Skeletal muscle tissue (tissue), 4 donors: Measurements from ENCODE around the gene STAG1. TPM values are rescaled to one million over a fixed set of nuclear protein-coding genes. Genes with fewer than 3 reads are reported as not detected.
"Not testable (repeated sequence)": the region's sequence is repeated elsewhere in the genome, so short reads cannot be mapped to it uniquely, and the experiment has no call there.

Experiments
- H3K27ac ChIP-seq: one replicate; pipeline ENCODE4 v1.7.0; 2013; ENCODE audit warnings: mild to moderate bottlenecking, low read depth, low read length, inconsistent platforms
- H3K27me3 ChIP-seq, 3 donors: one replicate each; pipeline ENCODE4 v1.7.0; 2013; ENCODE audit warnings: low read length in 3 of 3; ENCODE audit not compliant: control insufficient read depth in 3 of 3, insufficient read depth in 3 of 3
- H3K36me3 ChIP-seq, 3 donors: one replicate each; pipeline ENCODE4 v1.7.0; 2013; ENCODE audit warnings: low read length in 3 of 3; ENCODE audit not compliant: control insufficient read depth in 3 of 3, insufficient read depth in 3 of 3
- H3K4me1 ChIP-seq, 3 donors: one replicate each; pipeline ENCODE4 v1.7.0; 2013; ENCODE audit warnings: low read length in 3 of 3, mild to moderate bottlenecking in 3 of 3; ENCODE audit not compliant: control insufficient read depth in 3 of 3, insufficient read depth in 3 of 3
- H3K4me3 ChIP-seq, 3 donors: one replicate each; pipeline ENCODE4 v1.7.0; 2013; ENCODE audit warnings: low read length in 3 of 3
- H3K9ac ChIP-seq, 3 donors: one replicate each; pipeline ENCODE4 v1.7.0; 2013; ENCODE audit warnings: low read length in 3 of 3, mild to moderate bottlenecking in 3 of 3, moderate library complexity in 2 of 3, low read depth in 1 of 3
- H3K9me3 ChIP-seq, 3 donors: one replicate each; pipeline ENCODE4 v1.7.0; 2013; ENCODE audit warnings: low read length in 3 of 3; ENCODE audit not compliant: control insufficient read depth in 3 of 3
- total RNA-seq: library from RNA; depleted of rRNA; stranded (reverse); fragments of >200 nt; gene quantifications from one replicate; pipeline ENCODE4 v1.2.3, GENCODE V29; 2014
- donor health status: Osteomylitis.

Gene STAG1
- total RNA-seq, 1 donor from 2014 or later, result 68.4 TPM

GRCh38 chr3:136621628-136622027 is 130.6 kb downstream of the STAG1 start:
- Histone ChIP-seq H3K36me3 (no peaks in the 10 kb centered on the region), H3K9me3 (no peaks in the 10 kb centered on the region), H3K4me1 (peaks cover 0 to 1% (median under 1%) of the 10 kb centered on the region in 3 donors), H3K4me3 (no peak overlapping the region), H3K27me3 (no peaks in the 10 kb centered on the region), H3K27ac (no peak overlapping the region), H3K9ac (no peak overlapping the region)

GRCh38 chr3:136620436-136620835 is 131.7 kb downstream of the STAG1 start:
- Histone ChIP-seq H3K9ac (no peak overlapping the region), H3K27ac (no peak overlapping the region)

GRCh38 chr3:136617969-136618525 is 134.1 kb downstream of the STAG1 start:
- not testable (repeated sequence) for H3K4me3 ChIP-seq, H3K9ac ChIP-seq, H3K36me3 ChIP-seq, H3K4me1 ChIP-seq, H3K27me3 ChIP-seq, H3K9me3 ChIP-seq, H3K27ac ChIP-seq

More at GRCh38 chr3:136620436-136620835, 131.7 kb downstream of the STAG1 start:
- no peaks in the 10 kb centered on the region for H3K36me3 ChIP-seq
- no peaks in the 10 kb centered on the region for H3K9me3 ChIP-seq
- peaks cover 0 to 3% (median 2%) of the 10 kb centered on the region in 3 donors for H3K4me1 ChIP-seq
- no peak overlapping the region for H3K4me3 ChIP-seq
- H3K27me3 ChIP-seq, result no peaks in the 10 kb centered on the region

GRCh38 chr3:136617198-136617597 is 135.0 kb downstream of the STAG1 start:
- Histone ChIP-seq H3K36me3 (no peaks in the 10 kb centered on the region), H3K4me3 (no peak overlapping the region), H3K27ac (no peak overlapping the region)

DNA sequence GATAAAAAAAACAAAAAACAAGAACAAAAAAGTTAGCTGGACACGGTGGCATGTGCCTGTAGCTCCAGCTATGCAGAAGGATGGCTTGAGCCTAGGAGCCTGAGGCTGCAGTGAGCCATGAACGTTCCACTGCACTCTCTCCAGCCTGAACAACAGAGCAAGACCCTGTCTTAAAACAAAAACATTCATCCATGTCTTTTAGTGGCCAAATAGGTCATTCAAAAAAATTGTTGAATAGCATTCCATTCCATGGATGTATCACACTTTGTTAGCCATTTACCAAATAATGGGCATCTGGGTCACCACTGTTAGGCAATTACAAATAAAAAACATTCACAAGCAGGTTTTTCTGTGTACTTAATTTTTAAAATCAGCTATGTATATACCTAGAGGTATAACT is 139.7 kb downstream of the STAG1 start:
- no peak overlapping the region for H3K27ac ChIP-seq
- no peak overlapping the region for H3K4me3 ChIP-seq
- H3K27me3 ChIP-seq, result no peaks in the 10 kb centered on the region
- peaks cover 0 to 4% (median 0%) of the 10 kb centered on the region in 3 donors for H3K36me3 ChIP-seq
- H3K4me1 ChIP-seq, result peaks cover 0 to 3% (median 2%) of the 10 kb centered on the region in 3 donors
- H3K9ac ChIP-seq, result no peak overlapping the region
- no peaks in the 10 kb centered on the region for H3K9me3 ChIP-seq

More at GRCh38 chr3:136617198-136617597, 135.0 kb downstream of the STAG1 start:
- Histone ChIP-seq H3K9ac (no peak overlapping the region), H3K4me1 (peaks cover 0 to 3% (median 2%) of the 10 kb centered on the region in 3 donors), H3K27me3 (no peaks in the 10 kb centered on the region), H3K9me3 (no peaks in the 10 kb centered on the region)

DNA sequence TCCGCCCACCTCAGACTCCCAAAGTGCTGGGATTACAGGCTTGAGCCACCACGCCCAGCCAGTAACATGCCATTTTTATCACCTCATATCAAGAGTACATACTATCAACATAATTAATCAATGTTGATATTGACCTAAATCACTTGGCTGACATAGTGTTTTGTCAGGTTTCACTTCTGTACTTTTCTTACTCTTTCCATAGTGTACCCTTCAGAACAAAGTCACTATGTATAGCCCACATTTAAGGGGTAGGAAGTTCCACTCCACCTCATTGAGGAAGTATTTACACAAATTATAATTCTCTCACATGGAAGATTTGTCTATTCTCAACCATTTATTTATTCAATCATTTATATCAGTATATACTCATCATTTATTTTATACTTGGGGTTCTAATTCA is 145.2 kb downstream of the STAG1 start:
- Histone ChIP-seq H3K27me3 (no peaks in the 10 kb centered on the region), H3K4me1 (no peaks in the 10 kb centered on the region), H3K9ac (no peak overlapping the region), H3K36me3 (peaks cover 4 to 5% (median 5%) of the 10 kb centered on the region in 3 donors), H3K27ac (no peak overlapping the region), H3K4me3 (no peak overlapping the region), H3K9me3 (no peaks in the 10 kb centered on the region)

GRCh38 chr3:136606216-136606615 is 146.0 kb downstream of the STAG1 start:
- H3K4me3 ChIP-seq, H3K36me3 ChIP-seq, H3K4me1 ChIP-seq, H3K27ac ChIP-seq, H3K27me3 ChIP-seq, H3K9me3 ChIP-seq, H3K9ac ChIP-seq: not testable (repeated sequence)

DNA sequence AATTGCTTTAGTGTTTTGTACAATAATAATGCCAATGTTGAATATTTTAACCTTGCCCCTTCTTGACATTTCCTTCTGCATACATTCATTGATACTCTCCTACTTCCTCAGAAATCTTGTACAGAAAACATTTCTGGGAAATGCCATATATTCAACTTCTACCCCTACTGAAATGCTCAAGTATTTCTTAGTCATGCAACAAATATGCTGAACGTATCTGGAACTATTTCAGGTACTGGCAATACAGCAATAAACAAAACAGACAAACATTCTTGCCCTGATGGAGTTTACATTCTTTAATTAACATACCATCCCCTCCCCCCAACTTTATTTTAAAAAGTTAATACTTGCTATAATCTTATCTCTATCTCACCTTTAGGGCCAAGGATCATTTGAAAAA is 147.2 kb downstream of the STAG1 start:
- peaks cover 4 to 5% (median 5%) of the 10 kb centered on the region in 3 donors for H3K36me3 ChIP-seq
- no peaks in the 10 kb centered on the region for H3K4me1 ChIP-seq
- no peak overlapping the region for H3K9ac ChIP-seq
- H3K27ac ChIP-seq, result no peak overlapping the region
- H3K27me3 ChIP-seq, result no peaks in the 10 kb centered on the region
- H3K9me3 ChIP-seq, result no peaks in the 10 kb centered on the region
- no peak overlapping the region for H3K4me3 ChIP-seq

DNA sequence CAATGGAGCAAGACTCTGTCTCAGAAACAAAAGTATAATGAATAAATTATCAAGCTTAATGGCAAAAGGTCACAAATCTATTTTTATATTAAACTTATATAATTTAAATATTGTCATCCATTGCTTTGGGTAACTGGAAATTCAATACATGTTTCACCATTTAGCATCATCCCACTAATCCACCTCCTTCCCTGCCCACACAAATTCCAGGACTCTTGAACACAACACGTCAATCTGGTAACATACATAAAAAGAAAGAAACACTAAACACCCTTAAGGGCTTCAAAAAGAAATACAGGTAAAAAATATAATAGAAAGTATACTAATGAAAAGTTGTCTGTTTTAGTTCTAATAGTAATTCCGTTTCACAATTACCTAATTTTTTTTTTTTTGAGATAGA is 149.4 kb downstream of the STAG1 start:
- Histone ChIP-seq H3K4me3 (no peak overlapping the region), H3K36me3 (peaks cover 0 to 5% (median 5%) of the 10 kb centered on the region in 3 donors), H3K9me3 (no peaks in the 10 kb centered on the region), H3K27ac (no peak overlapping the region), H3K9ac (no peak overlapping the region), H3K4me1 (no peaks in the 10 kb centered on the region), H3K27me3 (no peaks in the 10 kb centered on the region)

DNA sequence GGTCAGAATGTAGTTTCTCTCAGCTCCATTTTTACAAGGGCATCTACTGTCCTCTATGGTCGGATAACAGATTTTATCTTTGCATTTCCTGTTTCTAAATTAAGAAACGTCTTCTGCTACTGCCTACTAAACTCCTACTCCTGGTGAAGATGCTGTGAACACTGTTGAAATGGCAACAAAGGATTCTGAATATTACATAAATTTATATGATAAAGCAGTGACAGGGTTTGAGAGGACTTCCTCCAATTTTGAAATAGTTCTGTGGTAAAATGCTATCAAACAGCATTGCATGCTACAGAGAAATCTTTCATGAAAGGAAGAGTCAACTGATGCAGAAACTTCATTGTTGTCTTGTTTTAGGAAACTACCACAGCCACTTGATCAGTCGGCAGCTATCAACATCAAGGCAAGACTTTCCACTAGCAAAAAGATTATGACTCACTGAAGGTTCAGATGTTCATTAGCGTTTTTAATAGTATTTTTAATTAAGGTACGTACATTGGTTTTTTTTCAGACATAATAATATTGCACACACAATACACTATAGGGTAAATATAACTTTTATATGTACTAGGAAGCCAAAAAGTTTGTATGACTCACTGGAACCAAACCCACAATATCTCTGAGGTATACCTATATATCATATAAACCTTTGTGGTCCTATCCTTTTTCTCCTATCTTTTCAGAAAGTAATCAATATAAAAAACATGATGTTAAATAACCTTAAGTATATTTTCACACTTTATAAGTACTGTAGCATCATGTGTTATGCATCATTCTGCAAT is 156.1 kb downstream of the STAG1 start:
- no peaks in the 10 kb centered on the region for H3K27me3 ChIP-seq
- H3K9ac ChIP-seq, result no peak overlapping the region
- no peak overlapping the region for H3K4me3 ChIP-seq
- no peaks in the 10 kb centered on the region for H3K36me3 ChIP-seq
- no peaks in the 10 kb centered on the region for H3K9me3 ChIP-seq
- no peaks in the 10 kb centered on the region for H3K4me1 ChIP-seq
- H3K27ac ChIP-seq, result no peak overlapping the region
